DOHH2 (cell line): ENCODE measurements around the gene PDCD2L.
"Not testable (repeated sequence)": the region's sequence is repeated elsewhere in the genome, so short reads cannot be mapped to it uniquely, and the experiment has no call there.

Source experiments
- CTCF ChIP-seq: fragments of 200-600 bp; sonication (generic); IDR thresholded peaks from one replicate; pipeline ENCODE4 v1.5.1; 2014; ENCODE audit warnings: antibody characterized with exemption, mild to moderate bottlenecking, low read depth, low read length; ENCODE audit not compliant: poor library complexity, severe bottlenecking
- EZH2phosphoT487 ChIP-seq: fragments of 200-600 bp; sonication (generic); IDR thresholded peaks from 2 replicates; pipeline ENCODE4 v1.6.1; 2017; ENCODE audit warnings: borderline replicate concordance, mild to moderate bottlenecking, antibody characterized with exemption, low read length, moderate library complexity, mixed read lengths

GRCh38 chr19:34388745-34389144 is 15.5 kb upstream of the PDCD2L start:
- not testable (repeated sequence) for TF ChIP-seq CTCF, EZH2phosphoT487
